ENCODE data around the gene ADAMTS14. TPM values are rescaled to one million over a fixed set of nuclear protein-coding genes. Genes with fewer than 3 reads are reported as not detected.

ADAMTS14 gene
- total and polyA plus RNA-seq, 8 donors: 2.4 to 10.0 (median 6.6) TPM

- intact Hi-C loops (cut with DNase I): no loop called here
- DNase-seq: peak in 1 of 4 donors; percentile 28
- no peak for ATAC-seq
- H3K36me3 ChIP-seq: no peaks in the 10 kb centered on the region
- TF ChIP-seq CTCF (IDR thresholded peaks at IDR 0.05): no peak
- no peak overlapping the region for H3K4me3 ChIP-seq
- no peak overlapping the region for H3K27ac ChIP-seq
- peaks cover 13 to 31% of the 10 kb centered on the region in 2 donors for H3K4me1 ChIP-seq
- H3K27me3 ChIP-seq: no peaks in the 10 kb centered on the region
- H3K9me3 ChIP-seq: no peaks in the 10 kb centered on the region
Measured at GRCh38 chr10:70744617-70745143, 72.4 kb downstream of the ADAMTS14 start.

GRCh38 chr10:70745555-70745954, 73.2 kb downstream of the ADAMTS14 start:
- peak in 1 of 4 donors; percentile 12 for DNase-seq
- no peak for ATAC-seq
- H3K4me1 ChIP-seq: peaks cover 13 to 31% of the 10 kb centered on the region in 2 donors
- TF ChIP-seq CTCF (IDR thresholded peaks at IDR 0.05): no peak
- no peaks in the 10 kb centered on the region for H3K36me3 ChIP-seq
- no peaks in the 10 kb centered on the region for H3K27me3 ChIP-seq
- H3K9me3 ChIP-seq: no peaks in the 10 kb centered on the region
- H3K27ac ChIP-seq: no peak overlapping the region
- H3K4me3 ChIP-seq: no peak overlapping the region
- intact Hi-C loops (cut with DNase I): no loop called here

- H3K27me3 ChIP-seq: no peaks in the 10 kb centered on the region
- no peak for TF ChIP-seq CTCF (IDR thresholded peaks at IDR 0.05)
- DNase-seq (peak in 1 of 4 donors; percentile 28), ATAC-seq (no peak)
- H3K9me3 ChIP-seq: no peaks in the 10 kb centered on the region
- H3K27ac ChIP-seq: no peak overlapping the region
- no peaks in the 10 kb centered on the region for H3K36me3 ChIP-seq
- H3K4me3 ChIP-seq: no peak overlapping the region
- intact Hi-C loops (cut with DNase I): no loop called here
- peaks cover 12 to 24% of the 10 kb centered on the region in 2 donors for H3K4me1 ChIP-seq
Measured at GRCh38 chr10:70747192-70747965, 75.1 kb downstream of the ADAMTS14 start.

- H3K27me3 ChIP-seq: no peaks in the 10 kb centered on the region
- H3K36me3 ChIP-seq: no peaks in the 10 kb centered on the region
- H3K9me3 ChIP-seq: no peaks in the 10 kb centered on the region
- peaks cover 4 to 14% of the 10 kb centered on the region in 2 donors for H3K4me1 ChIP-seq
- intact Hi-C loops (cut with DNase I): no loop called here
- peak in 1 of 4 donors; percentile 24 for DNase-seq
- H3K4me3 ChIP-seq: no peak overlapping the region
- no peak overlapping the region for H3K27ac ChIP-seq
- ATAC-seq: no peak
- no peak for TF ChIP-seq CTCF (IDR thresholded peaks at IDR 0.05)
Measured at GRCh38 chr10:70748305-70748704, 76.0 kb downstream of the ADAMTS14 start.

DNA sequence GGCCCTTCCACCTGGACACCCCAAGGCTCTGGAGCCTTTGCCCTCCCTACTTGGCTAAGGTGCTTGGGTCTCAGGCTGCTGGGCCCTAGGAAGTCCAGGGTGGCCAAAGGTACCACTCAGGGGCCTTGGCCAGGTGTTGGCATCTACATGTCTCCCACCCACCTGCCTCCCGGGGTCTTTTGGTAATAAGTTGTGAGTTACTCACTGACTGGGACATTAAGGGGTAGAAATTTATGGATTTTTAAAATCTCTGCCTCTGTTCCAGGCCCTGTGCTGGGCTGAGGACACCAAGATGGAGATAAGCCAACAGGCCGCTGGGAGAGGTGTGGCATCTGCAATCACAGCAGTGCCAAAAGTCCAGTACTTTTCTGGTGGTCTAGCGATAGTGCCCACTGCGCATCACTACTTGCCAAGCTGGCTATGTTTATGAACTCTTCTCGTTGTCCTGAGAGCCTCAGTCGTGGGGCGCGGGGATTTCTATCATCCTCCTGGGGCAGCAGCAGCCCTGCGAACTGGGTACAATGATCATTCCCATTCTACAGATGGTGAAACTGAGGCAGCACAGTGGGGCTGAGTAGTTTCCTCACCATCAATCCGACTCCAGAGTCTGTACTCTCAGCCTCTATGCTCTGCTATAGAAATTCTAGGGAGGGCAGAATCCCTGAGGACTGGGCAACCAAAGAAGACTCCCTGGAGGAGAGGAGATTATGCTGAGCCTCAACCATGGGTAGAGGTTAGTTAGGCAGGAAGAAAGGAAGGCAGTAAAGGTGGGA, 76.7 kb downstream of the ADAMTS14 start:
- intact Hi-C loops (cut with DNase I): no loop called here
- H3K4me3 ChIP-seq: no peak overlapping the region
- no peak for ATAC-seq

More for the DNA sequence above, 76.7 kb downstream of the ADAMTS14 start:
- Histone ChIP-seq H3K36me3 (no peaks in the 10 kb centered on the region), H3K4me1 (peaks cover 0 to 10% of the 10 kb centered on the region in 2 donors), H3K27me3 (no peaks in the 10 kb centered on the region), H3K27ac (no peak overlapping the region), H3K9me3 (no peaks in the 10 kb centered on the region)
- no peak for TF ChIP-seq CTCF (IDR thresholded peaks at IDR 0.05)
- peak in 2 of 4 donors; percentile 22 to 37 for DNase-seq
